Fibroblast of peridontal ligament (primary cell): ENCODE measurements around the gene ILKAP.

Experiments used
- DNase-seq: peaks from one replicate; pipeline ENCODE4 v3.0.0-alpha.2; 2010; ENCODE audit errors: extremely low read depth

The ILKAP gene, protein sequence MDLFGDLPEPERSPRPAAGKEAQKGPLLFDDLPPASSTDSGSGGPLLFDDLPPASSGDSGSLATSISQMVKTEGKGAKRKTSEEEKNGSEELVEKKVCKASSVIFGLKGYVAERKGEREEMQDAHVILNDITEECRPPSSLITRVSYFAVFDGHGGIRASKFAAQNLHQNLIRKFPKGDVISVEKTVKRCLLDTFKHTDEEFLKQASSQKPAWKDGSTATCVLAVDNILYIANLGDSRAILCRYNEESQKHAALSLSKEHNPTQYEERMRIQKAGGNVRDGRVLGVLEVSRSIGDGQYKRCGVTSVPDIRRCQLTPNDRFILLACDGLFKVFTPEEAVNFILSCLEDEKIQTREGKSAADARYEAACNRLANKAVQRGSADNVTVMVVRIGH

DNA sequence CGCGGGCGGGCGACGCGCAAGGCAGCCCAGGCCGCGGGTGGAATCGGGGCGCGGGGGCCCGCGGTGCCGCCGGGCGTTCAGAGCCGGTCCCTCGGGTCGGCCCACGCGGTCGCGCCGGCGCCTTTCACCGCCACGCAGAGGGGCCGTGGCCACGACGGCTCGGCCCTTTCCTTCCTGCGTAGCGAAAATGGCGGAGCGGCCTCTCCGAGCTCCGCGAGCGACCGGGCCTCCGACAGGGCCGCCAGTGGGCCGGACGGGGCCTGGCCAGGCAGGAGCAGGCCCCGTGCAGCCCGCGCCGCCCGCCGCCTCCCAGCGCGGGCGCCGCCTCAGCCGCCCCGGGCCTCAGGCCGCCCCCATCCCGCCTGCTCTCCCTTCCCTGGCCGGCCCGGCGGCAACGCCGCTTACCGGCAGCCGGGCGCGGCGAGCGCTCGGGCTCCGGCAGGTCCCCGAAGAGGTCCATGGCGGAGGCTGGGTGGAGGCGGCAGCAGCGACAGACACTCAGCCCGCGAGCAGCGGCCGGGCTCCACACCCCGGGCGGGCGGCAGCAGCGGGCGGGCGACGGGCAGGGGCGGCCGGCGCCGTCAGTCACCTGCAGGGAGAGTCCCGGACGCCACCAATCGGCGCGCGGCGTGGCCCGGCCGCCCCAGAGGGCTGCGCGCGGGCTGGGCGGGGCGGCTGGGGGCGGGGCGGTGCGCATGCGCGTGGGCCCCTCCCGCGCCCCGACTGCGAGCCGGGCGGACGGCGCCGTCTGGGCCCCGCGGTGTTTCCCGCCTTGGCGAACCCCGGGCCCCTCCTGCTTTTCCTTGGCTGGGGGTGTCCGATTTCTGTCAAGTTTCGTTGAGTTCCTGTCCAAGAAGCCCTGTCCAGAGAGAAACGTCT lies at the start of gene ILKAP:
Gene ILKAP, minus strand, starts transcription at position 602 of the 879 bp plus-strand sequence. Its CDS starts 142 bp downstream, at position 460.
- DNase-seq, result peak; percentile 64

DNA sequence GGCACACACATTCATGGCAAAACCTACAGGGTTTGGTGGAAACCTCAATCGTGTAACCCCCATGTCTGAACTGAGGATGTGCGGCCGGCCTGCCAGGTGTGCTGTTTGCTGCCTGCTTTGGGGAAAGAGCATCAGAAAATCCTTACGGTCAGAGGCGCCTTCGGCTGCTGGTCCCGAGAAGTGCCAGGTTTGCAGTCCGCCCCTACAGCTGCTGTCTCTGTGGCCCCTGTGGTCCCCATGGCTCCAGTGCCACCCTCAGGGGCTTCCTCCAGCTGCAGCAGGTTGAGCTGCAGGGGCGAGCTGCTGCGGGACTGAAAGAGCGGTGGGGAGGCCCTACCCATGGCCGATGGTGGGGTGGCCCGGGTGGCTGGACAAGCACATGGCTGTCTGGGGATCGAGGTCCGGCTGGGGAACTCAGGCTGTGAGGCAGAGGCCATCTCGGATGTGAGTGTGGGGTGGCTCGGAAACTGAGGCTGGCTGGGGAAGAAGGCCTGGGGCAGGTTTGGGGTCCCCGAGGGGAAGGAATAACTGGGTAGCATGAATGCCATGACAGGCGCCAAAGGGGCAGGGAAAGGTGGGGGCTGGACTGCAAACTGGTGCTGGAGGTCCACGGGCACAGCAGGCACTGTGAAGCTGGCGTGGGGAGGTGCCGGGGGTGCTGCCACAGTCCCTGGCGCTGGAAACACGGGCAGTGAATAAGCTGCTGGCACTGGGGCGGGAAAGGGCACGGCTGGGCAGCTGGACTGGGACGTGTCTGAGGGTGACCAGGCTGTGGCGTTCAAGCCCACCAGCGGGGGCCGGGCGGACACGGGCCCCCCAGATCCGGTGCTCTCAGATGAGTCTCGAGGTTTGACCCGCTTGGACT lies 49.5 kb upstream of the ILKAP start:
- no peak for DNase-seq

DNA sequence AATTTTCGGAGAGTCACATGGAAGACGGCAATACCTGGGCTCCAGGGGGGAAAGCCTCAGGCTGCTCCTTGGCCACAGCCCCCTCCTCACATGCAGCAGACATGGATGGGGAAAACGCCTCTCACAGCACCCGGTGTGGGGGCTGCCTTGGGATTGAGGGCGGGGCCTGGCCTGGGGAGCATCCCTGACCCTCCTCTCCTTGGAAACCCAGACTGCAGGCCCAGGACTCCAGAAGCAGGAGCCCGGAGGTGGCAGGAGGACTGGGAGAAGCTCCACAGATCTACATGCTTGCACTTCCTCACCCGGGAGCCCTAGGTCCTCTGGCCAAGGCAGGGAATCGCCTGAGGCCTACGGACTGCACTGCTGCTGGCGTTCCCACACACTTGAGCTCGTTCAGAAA lies 48.5 kb upstream of the ILKAP start:
- DNase-seq, result no peak

DNA sequence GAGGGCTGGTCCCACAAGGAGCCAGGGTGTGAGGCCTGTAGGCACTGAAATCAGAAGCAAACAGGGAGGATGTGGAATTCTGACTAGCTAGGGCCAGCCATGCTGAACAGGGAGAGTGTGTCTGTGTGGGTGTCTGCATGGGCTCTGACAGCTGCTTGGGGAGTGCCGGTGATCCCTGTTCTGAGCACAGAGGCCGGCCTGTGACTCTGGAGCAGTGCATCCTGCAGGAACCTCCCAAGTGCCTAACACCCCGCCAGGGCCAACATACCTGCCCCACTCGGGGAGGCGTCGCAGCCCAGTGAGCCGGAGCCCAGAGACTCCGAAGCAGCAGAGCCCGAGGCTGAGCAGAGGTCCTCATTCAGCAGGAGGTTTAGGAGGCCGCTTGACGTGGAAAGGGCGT lies 47.8 kb upstream of the ILKAP start:
- no peak for DNase-seq

DNA sequence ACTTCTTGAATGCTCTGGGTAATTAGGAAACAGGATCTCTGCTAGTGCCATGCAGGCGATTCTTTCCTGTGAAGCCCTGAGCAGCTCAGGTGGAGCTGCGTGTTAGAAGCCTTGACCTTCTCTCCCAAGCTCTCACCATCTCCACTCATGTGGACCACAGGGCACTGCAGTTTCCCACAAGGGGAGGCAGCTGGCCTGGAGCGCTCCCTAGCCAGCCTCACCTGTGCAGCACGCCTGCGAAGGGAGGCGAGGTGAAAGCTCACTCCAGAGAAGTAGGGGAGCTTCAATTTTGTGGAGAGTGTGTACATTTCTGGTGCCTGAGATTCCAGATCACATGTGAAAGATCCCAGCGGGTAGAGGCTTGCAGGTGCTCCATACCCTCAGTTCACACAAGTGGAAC lies 47.4 kb upstream of the ILKAP start:
- no peak for DNase-seq

DNA sequence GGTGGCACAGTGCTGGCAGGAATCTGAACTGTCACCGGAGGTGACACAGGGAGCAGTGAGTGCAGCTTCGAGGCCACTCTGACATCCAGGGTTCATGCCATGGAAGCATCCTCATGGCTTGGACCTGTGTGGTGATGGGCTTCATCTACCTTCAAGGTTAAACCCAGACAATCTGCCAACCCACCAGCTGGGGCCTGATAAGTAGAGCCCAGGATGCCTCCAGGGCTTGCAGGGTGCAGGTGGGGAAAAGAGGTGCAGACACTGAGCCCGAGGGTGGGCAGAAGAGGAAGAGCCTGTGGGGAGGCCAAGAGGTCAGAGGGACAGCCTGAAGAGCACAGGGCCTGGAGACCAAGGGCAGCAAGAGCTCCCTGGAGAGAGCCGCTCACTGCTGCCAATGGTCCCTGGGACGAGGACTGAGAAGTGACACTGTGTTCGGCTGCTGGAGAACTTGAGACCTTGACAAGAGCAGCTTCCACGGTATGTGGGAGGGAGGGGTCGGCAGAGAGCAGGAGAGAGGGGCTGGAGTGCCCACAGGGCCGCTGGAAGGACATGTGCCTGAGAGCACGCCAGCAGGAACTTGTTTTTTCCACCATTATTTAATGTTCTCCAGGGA lies 44.5 kb upstream of the ILKAP start:
- no peak for DNase-seq

DNA sequence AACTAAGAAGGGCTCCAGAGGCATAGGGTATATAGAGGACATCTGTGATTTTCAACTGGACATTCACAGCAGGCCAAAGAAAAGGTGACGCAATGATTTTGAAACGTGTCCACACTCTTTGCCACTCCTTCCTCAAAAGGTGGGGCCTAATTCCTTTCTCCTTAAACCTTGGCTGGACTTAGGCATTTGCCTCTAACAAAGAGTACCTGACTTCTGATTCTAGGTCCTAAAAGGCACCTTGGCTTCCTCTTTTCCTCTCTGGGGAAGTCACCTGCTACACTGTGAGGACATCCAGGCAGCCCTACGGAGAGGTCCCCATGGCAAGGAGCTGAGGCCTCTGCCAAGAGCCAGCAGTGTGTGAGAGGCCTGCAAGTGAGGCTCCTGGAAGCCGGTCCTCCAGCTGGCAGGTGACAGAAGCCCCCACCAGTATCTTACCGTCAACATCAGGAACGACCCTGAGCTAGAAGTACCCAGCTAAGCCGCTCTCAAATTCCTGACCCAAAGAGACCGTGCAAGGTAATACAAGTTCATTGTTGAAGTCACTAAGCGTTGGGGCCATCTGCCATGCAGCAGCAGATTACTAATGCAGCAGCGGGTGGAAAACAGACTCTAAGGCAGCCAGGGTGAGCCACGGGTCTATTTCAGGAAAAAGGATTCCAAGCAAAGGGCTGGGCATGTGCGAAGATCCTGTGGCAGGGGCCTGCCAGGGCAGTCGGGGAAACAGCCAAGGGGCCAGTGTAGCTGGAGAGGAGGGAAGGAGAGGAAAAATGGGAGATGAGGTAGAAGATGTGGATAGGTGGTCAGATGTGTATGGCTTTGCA lies 43.7 kb upstream of the ILKAP start:
- no peak for DNase-seq

DNA sequence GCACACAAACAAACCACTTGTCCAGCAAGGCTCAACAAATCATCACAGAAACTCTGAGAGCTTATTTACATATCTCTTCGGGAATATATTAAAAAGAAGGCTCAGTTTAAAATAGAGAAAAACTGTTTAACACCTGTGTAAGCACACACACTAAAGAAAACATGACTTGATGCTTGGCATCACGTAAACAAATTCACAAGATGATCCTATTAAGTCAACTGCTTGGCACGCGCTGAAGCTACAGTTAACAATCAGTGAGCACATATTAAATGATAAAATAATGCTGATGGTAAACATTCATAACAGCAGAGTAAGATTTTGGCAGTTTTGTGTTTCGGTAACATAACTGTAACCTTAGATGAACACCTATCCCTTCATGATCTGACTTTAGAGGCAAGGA lies 40.7 kb upstream of the ILKAP start:
- no peak for DNase-seq

DNA sequence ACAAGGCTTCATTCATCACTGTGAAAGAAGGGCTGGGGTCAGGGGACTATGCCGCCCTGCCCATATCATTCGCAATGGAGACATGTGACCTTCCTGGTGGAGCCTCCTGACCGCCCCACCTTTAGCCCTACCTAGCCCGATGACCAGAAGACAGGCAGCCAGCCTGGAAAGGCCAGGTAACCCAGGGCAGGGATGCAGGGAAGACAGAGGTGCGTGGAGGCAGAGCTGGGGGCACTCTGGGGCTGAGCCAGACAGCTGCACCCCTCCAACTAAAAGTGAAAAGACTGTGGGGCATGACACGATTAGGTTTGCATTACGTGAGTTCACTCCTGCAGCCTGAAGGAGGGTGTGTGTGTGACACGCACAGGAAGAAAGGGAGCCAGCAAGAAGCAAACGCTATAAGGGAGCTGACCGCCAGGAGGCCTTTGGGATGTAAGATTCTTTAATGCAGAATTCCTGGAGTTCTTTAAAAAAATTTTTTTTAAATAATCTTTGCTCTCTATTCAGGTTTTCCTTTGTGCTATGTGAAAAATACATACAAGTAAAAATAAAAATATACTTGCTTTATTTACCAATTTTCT lies 40.1 kb upstream of the ILKAP start:
- no peak for DNase-seq

DNA sequence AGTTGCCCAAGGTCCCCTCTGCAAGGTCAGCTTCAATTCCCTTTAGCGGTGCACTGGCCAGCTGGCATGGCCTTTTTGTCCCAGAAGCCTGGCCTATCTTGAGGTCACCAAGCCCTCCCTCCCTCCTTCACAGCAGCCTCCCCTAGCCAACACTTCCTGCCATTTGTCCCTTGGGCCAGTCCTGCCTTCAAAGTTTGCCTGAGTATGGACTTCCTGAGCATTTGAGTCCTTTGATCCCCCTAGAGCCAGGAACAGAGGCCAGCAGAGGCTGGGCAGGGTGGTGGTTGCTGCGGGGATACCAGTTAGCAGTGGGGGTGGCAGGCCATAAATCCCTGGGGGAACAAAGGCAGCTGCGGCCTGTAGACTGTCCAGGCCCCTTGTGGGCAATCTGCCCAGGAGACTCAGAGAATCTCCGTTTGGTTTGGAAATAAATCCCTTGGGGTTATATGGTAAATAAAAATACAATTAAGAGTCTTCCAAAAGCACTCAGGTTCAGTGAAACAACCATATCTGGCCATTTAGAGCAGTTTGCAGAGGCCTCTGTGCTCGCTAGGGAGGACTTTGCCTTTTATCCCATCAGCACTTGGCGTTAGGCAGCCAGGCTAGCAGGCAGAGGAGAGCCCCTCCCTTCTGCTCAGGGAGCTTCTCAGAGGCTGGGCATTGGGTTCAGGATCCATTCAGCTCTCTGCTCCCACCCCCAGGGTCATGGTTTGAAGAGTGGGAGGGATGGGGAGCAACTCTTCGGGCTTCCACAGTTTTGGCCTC lies 39.4 kb upstream of the ILKAP start:
- DNase-seq, result no peak

DNA sequence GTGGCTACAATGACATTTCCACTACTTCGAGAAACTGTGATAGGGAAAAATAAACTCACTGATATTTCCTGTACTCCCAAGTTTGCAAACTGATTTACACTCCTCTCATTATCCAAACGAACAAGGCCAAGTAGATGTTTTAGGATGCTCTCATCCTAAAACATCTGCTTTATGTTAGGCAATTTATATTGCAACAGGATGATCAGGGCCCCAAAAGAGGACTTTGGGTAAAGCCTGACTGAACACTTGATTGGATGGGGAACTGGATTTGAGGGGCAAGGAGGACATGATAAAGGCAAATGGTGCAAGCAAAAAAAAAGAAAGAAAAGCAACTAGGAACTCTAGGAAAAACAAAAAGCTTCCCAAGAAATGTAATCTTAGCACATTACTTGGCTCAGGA lies 38.5 kb upstream of the ILKAP start:
- DNase-seq, result peak; percentile 49

DNA sequence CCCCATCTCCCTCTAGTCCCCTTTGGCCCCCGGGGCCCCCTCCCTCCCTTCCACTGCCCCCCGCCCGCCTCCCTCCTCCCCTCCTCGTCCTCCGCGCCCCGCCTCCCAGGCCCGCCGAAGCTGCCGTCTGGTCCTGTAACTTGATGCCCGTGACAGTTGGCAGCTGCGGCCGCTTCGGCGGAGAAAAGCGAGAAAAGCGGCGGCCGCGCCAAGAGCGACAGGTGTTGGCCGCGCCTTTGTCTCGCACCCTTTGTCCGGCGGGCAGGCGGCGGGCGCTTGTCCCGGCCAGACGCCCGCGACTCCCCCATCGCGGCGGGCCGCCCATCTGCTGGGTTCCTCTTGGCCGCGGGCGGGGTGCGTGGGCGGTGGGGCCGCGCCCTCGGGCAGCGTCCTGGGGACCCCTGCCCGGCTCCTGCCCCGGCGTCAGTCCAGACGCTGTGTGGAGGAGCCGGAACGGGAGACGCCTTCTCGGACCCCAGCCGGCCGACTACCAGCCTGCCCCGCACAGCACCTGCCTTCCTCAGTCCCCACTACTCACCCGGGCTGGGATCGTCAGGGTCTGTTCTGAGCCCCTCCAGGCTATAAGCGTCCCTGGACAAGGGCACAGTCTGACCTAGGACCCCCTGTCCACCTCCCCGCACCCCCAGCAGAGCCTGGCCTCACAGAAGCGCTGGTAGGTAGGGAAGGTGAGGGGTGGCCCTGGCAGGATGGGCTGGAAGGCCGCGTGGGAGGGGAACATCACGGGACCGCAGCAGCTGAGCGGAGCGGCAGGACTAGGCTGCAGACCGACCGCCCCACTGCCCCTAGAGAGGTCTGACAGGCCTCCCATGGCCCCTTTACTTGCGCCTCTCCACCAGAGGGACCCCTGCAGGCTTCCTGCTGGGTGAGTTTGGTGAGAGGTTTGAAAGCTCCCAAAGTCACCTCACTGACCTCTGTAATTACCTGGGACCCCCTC lies 37.5 kb upstream of the ILKAP start:
- no peak for DNase-seq

DNA sequence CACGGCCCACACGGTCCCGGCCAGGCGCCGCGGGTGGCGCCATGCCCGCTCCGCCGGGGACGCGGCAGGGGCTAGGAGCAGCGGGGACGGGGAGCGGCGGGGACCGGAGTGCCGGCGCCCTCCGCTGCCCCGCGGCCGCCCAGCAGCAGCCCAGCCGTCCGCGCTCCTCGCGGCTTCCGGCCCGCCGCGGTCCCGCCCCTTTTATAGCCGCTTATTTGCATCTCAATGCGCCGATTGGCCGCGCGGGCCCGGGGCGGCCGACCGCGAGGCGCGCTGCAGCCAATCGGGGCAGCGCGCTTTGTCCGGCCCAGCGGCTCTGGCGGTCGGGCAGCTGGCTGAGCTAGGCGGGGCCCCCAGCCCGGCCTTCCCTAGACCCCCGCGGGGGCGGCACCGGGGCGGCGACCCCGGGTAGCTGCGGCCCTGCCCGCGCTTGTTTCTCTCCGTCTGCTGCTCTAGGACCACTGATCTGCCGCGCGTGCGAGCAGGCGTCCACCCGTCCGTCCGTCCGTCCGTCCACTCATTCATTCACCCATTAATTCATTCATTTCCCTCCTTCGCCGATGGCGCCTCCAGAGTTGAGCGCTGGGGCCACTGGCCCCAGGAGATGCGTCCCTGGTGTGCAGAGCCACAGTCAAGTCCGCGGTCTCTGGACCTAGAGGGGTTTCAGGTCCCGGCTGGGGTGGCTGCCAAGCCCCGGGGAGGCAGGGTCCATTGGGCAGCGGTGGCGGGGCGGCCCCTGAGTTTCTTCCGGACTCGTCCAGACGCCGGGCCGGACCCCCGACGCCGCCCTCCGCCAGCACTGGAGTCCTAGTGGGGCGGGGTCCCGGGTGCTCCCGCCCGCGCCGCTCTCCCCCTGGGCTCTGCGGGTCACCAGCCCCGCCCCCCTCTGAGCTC lies 36.6 kb upstream of the ILKAP start, which contains the start of gene HES6:
Gene HES6, minus strand, starts transcription at position 176 of the 894 bp plus-strand sequence. Its CDS starts 133 bp downstream, at position 43.
- DNase-seq, result peak; percentile 65

DNA sequence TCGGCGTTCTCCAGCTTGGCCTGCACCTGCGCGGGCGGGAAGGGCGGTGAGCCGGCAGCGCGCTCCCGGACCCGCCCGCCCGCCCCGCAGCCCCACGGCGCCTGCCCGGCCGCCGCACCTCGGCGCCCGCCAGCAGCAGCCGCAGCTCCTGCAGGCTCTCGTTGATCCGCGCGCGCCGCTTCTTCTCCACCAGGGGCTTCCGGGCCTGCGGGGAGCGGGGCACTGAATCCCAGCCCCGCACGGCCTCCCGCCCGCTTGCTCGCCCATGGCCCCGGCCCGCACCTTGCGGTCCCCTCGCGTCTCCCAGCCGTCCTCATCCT lies 36.0 kb upstream of the ILKAP start:
- DNase-seq, result no peak

DNA sequence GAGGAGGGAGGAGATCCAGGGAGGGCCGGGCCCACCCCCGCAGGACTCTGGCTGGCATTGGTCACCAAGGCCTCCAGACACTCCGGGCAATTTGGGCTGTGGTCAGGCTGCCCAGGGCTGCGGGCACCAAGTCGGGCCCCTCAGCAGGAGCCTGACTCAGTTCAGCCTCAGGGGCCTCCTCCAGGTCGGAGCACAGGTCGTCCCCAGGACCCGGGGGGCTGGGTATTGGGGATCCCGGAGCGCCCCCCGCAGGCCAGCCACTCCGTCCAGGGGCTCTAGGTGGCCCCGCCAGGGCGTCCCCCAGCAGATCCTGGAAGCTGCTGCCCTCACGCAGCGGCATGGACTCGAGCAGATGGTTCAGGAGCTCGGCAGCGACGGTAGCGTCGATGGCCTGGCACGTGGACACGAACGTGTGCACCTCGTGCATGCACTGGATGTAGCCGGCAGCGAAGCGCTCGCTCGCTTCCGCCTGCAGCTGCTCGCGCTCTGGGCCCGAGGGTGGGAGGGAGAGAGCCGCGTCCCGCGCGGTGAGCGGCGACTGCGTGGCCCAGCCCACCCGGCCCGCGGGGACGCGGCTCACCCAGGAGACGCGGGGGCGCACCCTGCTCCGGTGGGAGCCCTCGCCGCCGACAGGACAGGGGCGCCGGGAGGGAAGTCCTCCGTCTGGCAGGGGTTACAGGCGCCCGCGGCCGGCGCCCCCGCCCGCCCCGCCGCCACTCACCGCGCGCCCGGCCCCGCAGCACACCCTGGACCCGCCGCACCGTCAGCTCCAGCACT lies 35.5 kb upstream of the ILKAP start:
- DNase-seq, result no peak

DNA sequence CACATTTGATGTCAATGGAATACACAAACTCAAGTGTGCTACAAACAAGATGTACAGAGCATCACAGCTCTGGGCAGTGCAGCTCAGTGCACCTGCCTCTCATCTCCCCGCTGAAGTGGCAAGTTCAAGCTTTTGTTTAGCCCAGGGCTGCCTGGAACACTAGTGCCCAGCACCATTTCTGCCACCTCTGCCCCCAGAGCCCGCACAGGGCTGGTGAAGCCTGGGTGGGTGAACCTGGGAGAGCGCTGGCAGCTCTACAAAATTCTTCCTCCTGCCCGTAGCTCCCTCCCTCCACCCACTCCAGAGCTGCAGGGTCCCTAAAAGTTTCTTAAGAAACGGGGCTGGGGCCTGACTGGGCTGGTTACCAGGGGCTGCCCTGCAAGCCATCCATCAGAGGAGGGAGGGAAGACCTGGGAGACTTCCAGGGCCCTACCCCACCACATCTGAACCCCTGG lies 34.8 kb upstream of the ILKAP start:
- no peak for DNase-seq
